ENCODE measurements around the gene TIMP3. TPM values are rescaled to one million over a fixed set of nuclear protein-coding genes. Genes with fewer than 3 reads are reported as not detected.

TIMP3 gene
- total RNA-seq, 2 donors from 2014 or later = 149 to 280 TPM

- intact Hi-C loops (cut with DNase I) = no loop called here
- no peaks in the 10 kb centered on the region for H3K9me3 ChIP-seq
- DNase-seq (no peak), ATAC-seq (no peak)
- H3K27me3 ChIP-seq = no peaks in the 10 kb centered on the region
- no peaks in the 10 kb centered on the region for H3K36me3 ChIP-seq (replicated peaks in 1 of 2; ENCODE audit: insufficient read depth in 1 of 2, low read depth in 2 of 2)
- WGBS, 2 donors = 69 to 71% methylated on average over 6 of the region's 6 CpGs
- H3K4me3 ChIP-seq = no peak overlapping the region
- no peaks in the 10 kb centered on the region for H3K4me1 ChIP-seq
- no peak for TF ChIP-seq POLR2A (IDR thresholded peaks at IDR 0.05)
- TF ChIP-seq, protein P1, sequence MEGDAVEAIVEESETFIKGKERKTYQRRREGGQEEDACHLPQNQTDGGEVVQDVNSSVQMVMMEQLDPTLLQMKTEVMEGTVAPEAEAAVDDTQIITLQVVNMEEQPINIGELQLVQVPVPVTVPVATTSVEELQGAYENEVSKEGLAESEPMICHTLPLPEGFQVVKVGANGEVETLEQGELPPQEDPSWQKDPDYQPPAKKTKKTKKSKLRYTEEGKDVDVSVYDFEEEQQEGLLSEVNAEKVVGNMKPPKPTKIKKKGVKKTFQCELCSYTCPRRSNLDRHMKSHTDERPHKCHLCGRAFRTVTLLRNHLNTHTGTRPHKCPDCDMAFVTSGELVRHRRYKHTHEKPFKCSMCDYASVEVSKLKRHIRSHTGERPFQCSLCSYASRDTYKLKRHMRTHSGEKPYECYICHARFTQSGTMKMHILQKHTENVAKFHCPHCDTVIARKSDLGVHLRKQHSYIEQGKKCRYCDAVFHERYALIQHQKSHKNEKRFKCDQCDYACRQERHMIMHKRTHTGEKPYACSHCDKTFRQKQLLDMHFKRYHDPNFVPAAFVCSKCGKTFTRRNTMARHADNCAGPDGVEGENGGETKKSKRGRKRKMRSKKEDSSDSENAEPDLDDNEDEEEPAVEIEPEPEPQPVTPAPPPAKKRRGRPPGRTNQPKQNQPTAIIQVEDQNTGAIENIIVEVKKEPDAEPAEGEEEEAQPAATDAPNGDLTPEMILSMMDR (IDR thresholded peaks at IDR 0.05) = no peak
- no peak overlapping the region for H3K27ac ChIP-seq
These were observed 81.4 kb downstream of the TIMP3 start for GRCh38 chr22:32882774-32883530.

- no peak overlapping the region for H3K27ac ChIP-seq
- no peaks in the 10 kb centered on the region for H3K27me3 ChIP-seq
- DNase-seq (no peak), ATAC-seq (no peak)
- TF ChIP-seq, protein P1 (IDR thresholded peaks at IDR 0.05) = no peak
- TF ChIP-seq POLR2A (IDR thresholded peaks at IDR 0.05) = no peak
- intact Hi-C loops (cut with DNase I) = no loop called here
- no peaks in the 10 kb centered on the region for H3K36me3 ChIP-seq (replicated peaks in 1 of 2; ENCODE audit: insufficient read depth in 1 of 2, low read depth in 2 of 2)
- no peaks in the 10 kb centered on the region for H3K4me1 ChIP-seq
- no peaks in the 10 kb centered on the region for H3K9me3 ChIP-seq
- H3K4me3 ChIP-seq = no peak overlapping the region
- 47 to 49% methylated on average over 7 of the region's 7 CpGs for WGBS, 2 donors
These were observed 85.9 kb downstream of the TIMP3 start for GRCh38 chr22:32887324-32887980.

DNA sequence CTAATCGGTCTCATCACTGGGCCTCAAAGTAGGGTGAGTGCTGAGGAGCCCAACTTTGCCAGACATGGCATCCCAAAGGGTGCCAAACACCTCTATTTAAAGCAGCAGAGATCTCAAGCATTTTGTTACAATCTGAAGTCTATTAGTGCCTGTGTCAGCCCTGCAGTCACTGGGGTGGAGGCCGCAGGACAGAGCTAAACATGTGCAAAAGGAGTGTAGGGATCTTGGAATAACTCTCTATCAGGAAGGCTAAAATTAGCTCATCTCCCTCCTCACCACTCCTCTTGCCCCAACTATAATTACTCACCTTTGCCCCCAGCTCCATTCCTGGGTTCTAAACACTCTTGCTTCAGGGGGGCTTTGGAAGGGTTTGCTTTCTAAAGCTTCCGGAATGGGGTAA is 87.5 kb downstream of the TIMP3 start:
- H3K4me1 ChIP-seq = no peaks in the 10 kb centered on the region
- 72 to 73% methylated on average over 3 of the region's 3 CpGs for WGBS, 2 donors
- intact Hi-C loops (cut with DNase I) = no loop called here
- DNase-seq = no peak
- no peaks in the 10 kb centered on the region for H3K27me3 ChIP-seq
- H3K9me3 ChIP-seq = no peaks in the 10 kb centered on the region
- TF ChIP-seq, protein P1 (IDR thresholded peaks at IDR 0.05) = no peak
- TF ChIP-seq POLR2A (IDR thresholded peaks at IDR 0.05) = no peak
- no peak overlapping the region for H3K4me3 ChIP-seq
- ATAC-seq = no peak
- H3K36me3 ChIP-seq (replicated peaks in 1 of 2; ENCODE audit: insufficient read depth in 1 of 2, low read depth in 2 of 2) = no peaks in the 10 kb centered on the region
- no peak overlapping the region for H3K27ac ChIP-seq

- TF ChIP-seq POLR2A (IDR thresholded peaks at IDR 0.05) = no peak
- TF ChIP-seq, protein P1 (IDR thresholded peaks at IDR 0.05) = no peak
- no peaks in the 10 kb centered on the region for H3K4me1 ChIP-seq
- H3K4me3 ChIP-seq = no peak overlapping the region
- peaks cover 0 to 3% of the 10 kb centered on the region in 2 donors for H3K27me3 ChIP-seq
- no peak overlapping the region for H3K27ac ChIP-seq
- WGBS, 2 donors = 67 to 69% methylated on average over 7 of the region's 7 CpGs
- no peaks in the 10 kb centered on the region for H3K9me3 ChIP-seq
- ATAC-seq (no peak), DNase-seq (no peak)
- no peaks in the 10 kb centered on the region for H3K36me3 ChIP-seq (replicated peaks in 1 of 2; ENCODE audit: insufficient read depth in 1 of 2, low read depth in 2 of 2)
- intact Hi-C loops (cut with DNase I) = no loop called here
These were observed 95.4 kb downstream of the TIMP3 start for GRCh38 chr22:32896891-32897290.

All from body of pancreas (tissue), 4 donors.